ENCODE data around the gene CYP2E1. TPM values are rescaled to one million over a fixed set of nuclear protein-coding genes. Genes with fewer than 3 reads are reported as not detected.
"Not testable (repeated sequence)": the region's sequence is repeated elsewhere in the genome, so short reads cannot be mapped to it uniquely, and the experiment has no call there.

The CYP2E1 gene
- total RNA-seq, 1 experiment from 2014 or later = not detected

DNA sequence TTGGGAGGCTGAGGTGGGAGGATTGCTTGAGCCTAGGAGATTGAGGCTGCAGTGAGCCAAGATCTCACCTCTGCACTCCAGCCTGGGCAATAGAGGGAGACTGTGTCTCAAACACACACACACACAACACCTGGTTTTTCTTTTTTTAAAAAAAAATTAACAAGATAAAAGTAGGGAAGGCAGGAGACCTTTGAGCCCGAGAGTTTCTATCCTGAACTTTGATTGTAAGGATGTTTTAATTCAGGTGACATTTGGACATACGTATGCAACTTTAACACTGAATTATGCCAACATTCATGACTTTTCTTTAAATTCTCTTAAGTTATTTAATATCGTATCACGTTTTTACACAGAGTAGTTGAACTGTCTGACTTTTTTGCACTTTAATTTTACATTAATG is 11.7 kb upstream of the CYP2E1 start:
- no peaks in the 10 kb centered on the region for H3K36me3 Mint-ChIP-seq (ENCODE audit: insufficient read depth, unreplicated experiment)

GRCh38 chr10:133516057-133516456 is 11.1 kb upstream of the CYP2E1 start:
- intact Hi-C loops (cut with micrococcal nuclease; ENCODE audit: unreplicated experiment) = no loop called here
- Mint-ChIP-seq H3K27me3 (ENCODE audit: insufficient read depth, unreplicated experiment) (peaks cover 8% of the 10 kb centered on the region), H3K27ac (ENCODE audit: unreplicated experiment) (no peak overlapping the region), H3K36me3 (ENCODE audit: insufficient read depth, unreplicated experiment) (no peaks in the 10 kb centered on the region), H3K4me1 (ENCODE audit: low read depth, unreplicated experiment) (peaks cover 11% of the 10 kb centered on the region), H3K4me3 (ENCODE audit: unreplicated experiment) (no peak overlapping the region), H3K9me3 (ENCODE audit: unreplicated experiment) (peaks cover 19% of the 10 kb centered on the region)
- ChIA-PET CTCF (no interaction called here), POLR2A (no interaction called here)
- Histone ChIP-seq H3K4me3 (ENCODE audit: low read depth, low read length) (no peak overlapping the region), H3K4me1 (peaks cover 11% of the 10 kb centered on the region), H3K9me3 (peaks cover 6% of the 10 kb centered on the region; the same call in 1 of the 2 replicates), H3K27me3 (replicated peaks; ENCODE audit: control insufficient read depth, insufficient read depth, low read length) (no peaks in the 10 kb centered on the region; the same call in 1 of the 2 replicates), H3K36me3 (ENCODE audit: control insufficient read depth, insufficient read depth, low read length) (no peaks in the 10 kb centered on the region)
- no peak for DNase-seq
- no peak for TF ChIP-seq CTCF (IDR thresholded peaks at IDR 0.05; ENCODE audit: insufficient read depth in 1 of 2, low read depth in 1 of 2, low read length in 1 of 2, severe bottlenecking in 1 of 2, unreplicated experiment in 1 of 2)
- BruUV-seq (replicated peaks) = no TSS peak

More for the DNA sequence above, 11.7 kb upstream of the CYP2E1 start:
- H3K4me1 Mint-ChIP-seq (ENCODE audit: low read depth, unreplicated experiment) = peaks cover 11% of the 10 kb centered on the region
- peaks cover 11% of the 10 kb centered on the region for H3K4me1 ChIP-seq
- H3K4me3 Mint-ChIP-seq (ENCODE audit: unreplicated experiment) = no peak overlapping the region
- no peak overlapping the region for H3K27ac Mint-ChIP-seq (ENCODE audit: unreplicated experiment)
- H3K4me3 ChIP-seq (ENCODE audit: low read depth, low read length) = no peak overlapping the region
- no peak for TF ChIP-seq CTCF (IDR thresholded peaks at IDR 0.05; ENCODE audit: insufficient read depth in 1 of 2, low read depth in 1 of 2, low read length in 1 of 2, severe bottlenecking in 1 of 2, unreplicated experiment in 1 of 2)
- H3K27me3 Mint-ChIP-seq (ENCODE audit: insufficient read depth, unreplicated experiment) = peaks cover 8% of the 10 kb centered on the region
- peaks cover 6% of the 10 kb centered on the region; the same call in 1 of the 2 replicates for H3K9me3 ChIP-seq
- ChIA-PET CTCF (no interaction called here), POLR2A (no interaction called here)
- H3K27me3 ChIP-seq (replicated peaks; ENCODE audit: control insufficient read depth, insufficient read depth, low read length) = no peaks in the 10 kb centered on the region; the same call in 1 of the 2 replicates
- no TSS peak for BruUV-seq (replicated peaks)
- no peaks in the 10 kb centered on the region for H3K36me3 ChIP-seq (ENCODE audit: control insufficient read depth, insufficient read depth, low read length)
- intact Hi-C loops (cut with micrococcal nuclease; ENCODE audit: unreplicated experiment) = no loop called here
- peaks cover 19% of the 10 kb centered on the region for H3K9me3 Mint-ChIP-seq (ENCODE audit: unreplicated experiment)
- DNase-seq = no peak

DNA sequence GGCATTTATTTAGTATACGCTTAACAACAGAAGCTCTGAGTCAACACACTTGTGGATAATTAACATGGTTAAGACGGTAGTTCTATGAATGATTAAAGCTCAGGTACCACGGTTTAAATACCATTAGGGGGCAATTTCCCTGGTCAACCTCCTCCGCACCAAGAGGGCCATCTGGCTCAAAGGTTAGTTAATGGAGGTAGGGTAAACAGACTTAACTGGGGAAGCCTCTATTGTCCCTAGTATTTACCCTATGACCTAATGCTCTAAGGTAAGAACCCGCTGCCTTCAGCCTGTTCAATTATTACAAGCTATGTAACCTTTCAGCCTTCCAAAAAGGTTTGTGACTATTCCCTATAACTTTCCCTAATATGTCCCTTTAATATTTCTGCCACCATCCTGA is 8.6 kb upstream of the CYP2E1 start:
- POLR2A ChIA-PET = not testable (repeated sequence)
- peaks cover 20% of the 10 kb centered on the region for H3K27me3 Mint-ChIP-seq (ENCODE audit: insufficient read depth, unreplicated experiment)

More for the DNA sequence above, 8.6 kb upstream of the CYP2E1 start:
- CTCF ChIA-PET; H3K36me3 Mint-ChIP-seq (ENCODE audit: insufficient read depth, unreplicated experiment); H3K4me3 ChIP-seq (ENCODE audit: low read depth, low read length); BruUV-seq (replicated peaks); H3K27me3 ChIP-seq (replicated peaks; ENCODE audit: control insufficient read depth, insufficient read depth, low read length); H3K27ac Mint-ChIP-seq (ENCODE audit: unreplicated experiment); H3K9me3 ChIP-seq; H3K36me3 ChIP-seq (ENCODE audit: control insufficient read depth, insufficient read depth, low read length); H3K4me3 Mint-ChIP-seq (ENCODE audit: unreplicated experiment); intact Hi-C loops (cut with micrococcal nuclease; ENCODE audit: unreplicated experiment): not testable (repeated sequence)
- H3K4me1 ChIP-seq = peaks cover 11% of the 10 kb centered on the region
- H3K9me3 Mint-ChIP-seq (ENCODE audit: unreplicated experiment) = peaks cover 27% of the 10 kb centered on the region
- peaks cover 11% of the 10 kb centered on the region for H3K4me1 Mint-ChIP-seq (ENCODE audit: low read depth, unreplicated experiment)
- peak; percentile 40 to 65 for DNase-seq

All from Caco-2 (cell line).